ENCODE results near the gene ASB13. TPM values are rescaled to one million over a fixed set of nuclear protein-coding genes. Genes with fewer than 3 reads are reported as not detected.

ASB13 gene
- total and polyA plus RNA-seq, 10 of the 15 experiments (the other 5 are each of a cell fraction or from before 2014, with no cell fraction given) = 0.02 to 0.59 (median 0.10) TPM; not detected in 2

- TF ChIP-seq RBBP5 (conservative IDR thresholded peaks at IDR 0.05) = no peak
- peak; percentile 64; the same call in 1 of the 2 replicates for TF ChIP-seq MLLT1 (IDR thresholded peaks at IDR 0.05)
Observed at GRCh38 chr10:5692461-5693358, 26.3 kb upstream of the ASB13 start (continued).

- FAIRE-seq = no peak
- 66% methylated on average over 8 of the region's 8 CpGs for WGBS (ENCODE audit: insufficient coverage, insufficient replicate concordance, low lambda C conversion rate, missing lambda C conversion rate)
- TF ChIP-seq E4F1 (IDR thresholded peaks at IDR 0.05; ENCODE audit: borderline replicate concordance, partially characterized antibody) (no peak), MEF2B (IDR thresholded peaks at IDR 0.05; ENCODE audit: partially characterized antibody, poor library complexity, severe bottlenecking) (no peak), ASH2L (IDR thresholded peaks at IDR 0.05; ENCODE audit: borderline replicate concordance, low read depth) (no peak), MLLT1 (IDR thresholded peaks at IDR 0.05) (no peak), ZNF274 (IDR thresholded peaks at IDR 0.05; ENCODE audit: insufficient read depth, insufficient read length) (no peak), REST (IDR thresholded peaks at IDR 0.05; ENCODE audit: low read depth, low read length) (no peak), TBL1XR1 (IDR thresholded peaks at IDR 0.05; ENCODE audit: low read depth, low read length) (no peak), SIN3A (IDR thresholded peaks at IDR 0.05; ENCODE audit: low read depth, low read length) (no peak), BACH1 (IDR thresholded peaks at IDR 0.05; ENCODE audit: borderline replicate concordance) (no peak)
Observed at GRCh38 chr10:5691786-5692185, 25.4 kb upstream of the ASB13 start.

More at GRCh38 chr10:5691786-5692185, 25.4 kb upstream of the ASB13 start:
- CTCF ChIA-PET = interaction anchor here (0.9 to 2.3 kb wide), 9 partner anchors 8 to 122 kb away, joined by 3 to 5 read pairs (median 3); no protein-coding TSS in a partner anchor
- Histone ChIP-seq H2AFZ (ENCODE audit: control insufficient read depth, low read depth, low read length) (peak overlapping the region; percentile 19; the same call in 1 of the 2 replicates), H3K27ac (ENCODE audit: control insufficient read depth, insufficient read depth) (peak overlapping the region; percentile 77), H3K9me3 (replicated peaks; ENCODE audit: control insufficient read depth, insufficient read depth, low read length) (peaks cover 1% of the 10 kb centered on the region; the same call in 2 of the 3 replicates), H3K9ac (ENCODE audit: control insufficient read depth, insufficient read depth, low read length) (peak overlapping the region; percentile 81), H3K4me2 (ENCODE audit: control insufficient read depth, insufficient read depth) (peak overlapping the region; percentile 95), H3K79me2 (ENCODE audit: control insufficient read depth, insufficient read depth, low read length) (peaks cover 96% of the 10 kb centered on the region), H3K27me3 (replicated peaks in 1 of 2; ENCODE audit: control insufficient read depth in 2 of 2, insufficient read depth in 2 of 2, low read length in 1 of 2) (no peaks in the 10 kb centered on the region), H3K4me1 (ENCODE audit: control insufficient read depth, insufficient read depth, low read length) (peaks cover 21% of the 10 kb centered on the region), H3K36me3 (ENCODE audit: control insufficient read depth in 2 of 2, insufficient read depth in 2 of 2, low read length in 1 of 2) (no peaks in the 10 kb centered on the region), H3K4me3 (peak overlapping the region; percentile 83; the same call in 1 of the 2 replicates), H4K20me1 (ENCODE audit: control insufficient read depth, insufficient read depth) (no peaks in the 10 kb centered on the region)
- POLR2A ChIA-PET = interaction anchor here (0.6 to 2.6 kb wide), 17 partner anchors 10 to 1766 kb away, joined by 3 to 23 read pairs (median 4); partner anchors contain the start of genes ANKRD16, FBH1 and GDI2
- DNase-seq (ENCODE audit: low read depth, low spot score) (no peak), ATAC-seq (no peak)
- RAD21 ChIA-PET (ENCODE audit: unreplicated experiment) = interaction anchor here (0.6 to 2.7 kb wide), 10 partner anchors 8 to 285 kb away, joined by 3 to 22 read pairs (median 4); partner anchors contain the start of genes ANKRD16, FBH1 and TASOR2
- no TSS peak for BruUV-seq (replicated peaks)
- intact Hi-C loops (cut with micrococcal nuclease; ENCODE audit: unreplicated experiment) (loop anchor here (2.0 kb wide), 1 partner anchor 19 kb away; no protein-coding TSS in a partner anchor), in situ Hi-C loops (cut with MboI) (no loop called here)
- SMC1A ChIA-PET (ENCODE audit: uncharacterized antibody, unreplicated experiment) = interaction anchor here (0.6 to 15.6 kb wide), 15 partner anchors 8 to 284 kb away, joined by 3 to 191 read pairs (median 4); partner anchors contain the start of gene TASOR2
